Anterior cingulate cortex (tissue), 58 donors: ENCODE data around the gene P3R3URF.

Experiments used
- DNase-seq, 58 donors: peaks; one replicate each; lab custom pipeline; 2025; lab: John Stamatoyannopoulos, UW

The P3R3URF gene

GRCh38 chr1:46174448-46175231 lies 1.6 kb downstream of the P3R3URF start, which contains the start of gene TSPAN1:
Gene TSPAN1, plus strand, starts transcription at chr1:46175087. Its CDS starts 6,021 bp downstream, at chr1:46181108.
- DNase-seq, result peak in 2 of 58 donors; percentile 20 to 37

GRCh38 chr1:46173361-46173856 lies 2.9 kb downstream of the P3R3URF start:
- peak in 13 of 58 donors; percentile 12 to 57 (median 32) for DNase-seq

GRCh38 chr1:46172321-46172720 lies 4.0 kb downstream of the P3R3URF start:
- DNase-seq, result no peak

GRCh38 chr1:46171871-46172270 lies 4.4 kb downstream of the P3R3URF start:
- DNase-seq, result no peak

- DNase-seq, result no peak
Observed at GRCh38 chr1:46171351-46171750, 4.9 kb downstream of the P3R3URF start.

- no peak for DNase-seq
Observed at GRCh38 chr1:46169811-46170454, 6.4 kb downstream of the P3R3URF start.

GRCh38 chr1:46168477-46168876 lies 7.8 kb downstream of the P3R3URF start:
- no peak for DNase-seq

GRCh38 chr1:46166521-46167462 lies 9.5 kb downstream of the P3R3URF start:
- peak in 8 of 58 donors; percentile 9 to 37 (median 25) for DNase-seq

- DNase-seq, result no peak
Observed at GRCh38 chr1:46160212-46160611, 16.1 kb downstream of the P3R3URF start.

GRCh38 chr1:46159516-46159915 lies 16.8 kb downstream of the P3R3URF start:
- no peak for DNase-seq

GRCh38 chr1:46158312-46159281 lies 17.7 kb downstream of the P3R3URF start:
- DNase-seq, result no peak

GRCh38 chr1:46157916-46158311 lies 18.4 kb downstream of the P3R3URF start:
- no peak for DNase-seq

- DNase-seq, result no peak
Observed at GRCh38 chr1:46153732-46154131, 22.6 kb downstream of the P3R3URF start.

- no peak for DNase-seq
Observed at GRCh38 chr1:46153228-46153627, 23.1 kb downstream of the P3R3URF start.

- no peak for DNase-seq
Observed at GRCh38 chr1:46152016-46152415, 24.3 kb downstream of the P3R3URF start.

- no peak for DNase-seq
Observed at GRCh38 chr1:46150085-46150484, 26.2 kb downstream of the P3R3URF start.

- DNase-seq, result no peak
Observed at GRCh38 chr1:46148318-46148717, 28.0 kb downstream of the P3R3URF start.

- no peak for DNase-seq
Observed at GRCh38 chr1:46137916-46138315, 38.4 kb downstream of the P3R3URF start.

GRCh38 chr1:46136711-46137110 lies 39.6 kb downstream of the P3R3URF start:
- no peak for DNase-seq
